Suprapubic skin (tissue), 4 donors: ENCODE measurements around the gene ASCC1. TPM values are rescaled to one million over a fixed set of nuclear protein-coding genes. Genes with fewer than 3 reads are reported as not detected.

Source experiments
- DNase-seq, 2 donors: peaks; one replicate each; pipeline ENCODE4 v3.0.0-alpha.2; 2019; ENCODE audit warnings: low spot score in 2 of 2
- H3K27ac ChIP-seq: fragments of 200-600 bp; sonication (generic); one replicate; pipeline ENCODE4 v1.5.1; 2019
- H3K27me3 ChIP-seq: fragments of 200-600 bp; sonication (generic); one replicate; pipeline ENCODE4 v1.5.1; 2019
- H3K36me3 ChIP-seq: fragments of 200-600 bp; sonication (generic); one replicate; pipeline ENCODE4 v1.5.1; 2019
- H3K4me1 ChIP-seq: fragments of 200-600 bp; sonication (generic); one replicate; pipeline ENCODE4 v1.5.1; 2019
- H3K4me3 ChIP-seq: fragments of 200-600 bp; sonication (generic); one replicate; pipeline ENCODE4 v1.5.1; 2019; ENCODE audit warnings: mild to moderate bottlenecking
- H3K9me3 ChIP-seq: fragments of 200-600 bp; sonication (generic); one replicate; pipeline ENCODE4 v1.5.1; 2019
- EP300 ChIP-seq: sonication (generic); formaldehyde crosslinking; IDR thresholded peaks from one replicate; pipeline ENCODE4 v1.6.1; 2017; ENCODE audit warnings: antibody characterized with exemption
- POLR2A ChIP-seq, 2 donors: fragments of 450-650 bp; IDR thresholded peaks; one replicate each; pipeline ENCODE4 v1.6.1; 2017; ENCODE audit warnings: antibody characterized with exemption in 2 of 2, mild to moderate bottlenecking in 2 of 2, moderate library complexity in 2 of 2
- POLR2AphosphoS5 ChIP-seq, 3 donors: sonication (generic); formaldehyde crosslinking; IDR thresholded peaks; one replicate each; pipeline ENCODE4 v1.6.1; 2017; ENCODE audit warnings: antibody characterized with exemption in 3 of 3
- WGBS: methylation state at CpG from one replicate; pipeline ENCODE4 v1.1.5; 2018; 5-methylcytosine and 5-hydroxymethylcytosine counted together
- total RNA-seq, 4 donors: library from RNA; depleted of rRNA; stranded (reverse); fragments of >200 nt; gene quantifications; one replicate each; pipeline ENCODE4 v1.1.0, GENCODE V29; 2016
- TF ChIP-seq, protein P1 (sequence below), 2 donors: fragments of 200-600 bp in 1 of 2; fragments of 450-650 bp in 1 of 2; sonication (generic) in 1 of 2; IDR thresholded peaks; one replicate each; pipeline ENCODE4 v1.5.1; 2016 to 2019; ENCODE audit warnings: antibody characterized with exemption in 2 of 2, mild to moderate bottlenecking in 1 of 2, moderate library complexity in 1 of 2

Gene ASCC1
- total RNA-seq, 4 donors from 2014 or later, result 20.2 to 31.7 (median 21.2) TPM

- TF ChIP-seq POLR2AphosphoS5 (IDR thresholded peaks at IDR 0.05) (no peak), POLR2A (IDR thresholded peaks at IDR 0.05) (no peak)
- TF ChIP-seq, protein P1, sequence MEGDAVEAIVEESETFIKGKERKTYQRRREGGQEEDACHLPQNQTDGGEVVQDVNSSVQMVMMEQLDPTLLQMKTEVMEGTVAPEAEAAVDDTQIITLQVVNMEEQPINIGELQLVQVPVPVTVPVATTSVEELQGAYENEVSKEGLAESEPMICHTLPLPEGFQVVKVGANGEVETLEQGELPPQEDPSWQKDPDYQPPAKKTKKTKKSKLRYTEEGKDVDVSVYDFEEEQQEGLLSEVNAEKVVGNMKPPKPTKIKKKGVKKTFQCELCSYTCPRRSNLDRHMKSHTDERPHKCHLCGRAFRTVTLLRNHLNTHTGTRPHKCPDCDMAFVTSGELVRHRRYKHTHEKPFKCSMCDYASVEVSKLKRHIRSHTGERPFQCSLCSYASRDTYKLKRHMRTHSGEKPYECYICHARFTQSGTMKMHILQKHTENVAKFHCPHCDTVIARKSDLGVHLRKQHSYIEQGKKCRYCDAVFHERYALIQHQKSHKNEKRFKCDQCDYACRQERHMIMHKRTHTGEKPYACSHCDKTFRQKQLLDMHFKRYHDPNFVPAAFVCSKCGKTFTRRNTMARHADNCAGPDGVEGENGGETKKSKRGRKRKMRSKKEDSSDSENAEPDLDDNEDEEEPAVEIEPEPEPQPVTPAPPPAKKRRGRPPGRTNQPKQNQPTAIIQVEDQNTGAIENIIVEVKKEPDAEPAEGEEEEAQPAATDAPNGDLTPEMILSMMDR (IDR thresholded peaks at IDR 0.05), result no peak
- DNase-seq, result no peak
- H3K27me3 ChIP-seq, result no peaks in the 10 kb centered on the region
- no peak overlapping the region for H3K27ac ChIP-seq
- WGBS, result 98% methylated on average over 2 of the region's 2 CpGs
- H3K4me3 ChIP-seq, result no peak overlapping the region
- no peaks in the 10 kb centered on the region for H3K4me1 ChIP-seq
- H3K36me3 ChIP-seq, result peaks cover 20% of the 10 kb centered on the region
- H3K9me3 ChIP-seq, result no peaks in the 10 kb centered on the region
These were observed 38.6 kb downstream of the ASCC1 start for GRCh38 chr10:72177454-72177853.

DNA sequence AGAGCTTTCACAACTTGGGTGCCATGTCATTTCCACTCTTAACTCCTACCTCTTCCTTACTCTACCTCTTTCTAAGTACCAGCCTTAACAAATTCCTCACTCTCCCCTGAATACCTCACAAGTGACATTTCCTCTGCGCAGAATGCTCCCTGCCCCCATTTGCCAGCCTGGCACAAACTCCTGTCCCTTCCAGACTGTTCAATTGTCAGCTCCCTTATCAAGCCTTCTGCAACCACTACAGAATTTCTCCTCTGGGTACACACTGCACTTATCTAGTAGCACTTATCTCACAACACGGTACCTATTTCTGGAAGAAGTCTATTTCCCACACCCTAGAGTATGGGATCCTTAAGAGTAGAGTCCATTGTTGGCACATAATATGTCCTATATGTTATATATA, 39.4 kb downstream of the ASCC1 start:
- no peak overlapping the region for H3K4me3 ChIP-seq
- H3K27me3 ChIP-seq, result no peaks in the 10 kb centered on the region
- no peak for DNase-seq
- H3K9me3 ChIP-seq, result no peaks in the 10 kb centered on the region
- 91% methylated on average over 2 of the region's 2 CpGs for WGBS
- TF ChIP-seq POLR2A (IDR thresholded peaks at IDR 0.05), result no peak
- peaks cover 13% of the 10 kb centered on the region for H3K36me3 ChIP-seq
- H3K27ac ChIP-seq, result no peak overlapping the region
- H3K4me1 ChIP-seq, result no peaks in the 10 kb centered on the region

- no peak for DNase-seq
These were observed 40.9 kb downstream of the ASCC1 start for GRCh38 chr10:72175149-72175548.

DNA sequence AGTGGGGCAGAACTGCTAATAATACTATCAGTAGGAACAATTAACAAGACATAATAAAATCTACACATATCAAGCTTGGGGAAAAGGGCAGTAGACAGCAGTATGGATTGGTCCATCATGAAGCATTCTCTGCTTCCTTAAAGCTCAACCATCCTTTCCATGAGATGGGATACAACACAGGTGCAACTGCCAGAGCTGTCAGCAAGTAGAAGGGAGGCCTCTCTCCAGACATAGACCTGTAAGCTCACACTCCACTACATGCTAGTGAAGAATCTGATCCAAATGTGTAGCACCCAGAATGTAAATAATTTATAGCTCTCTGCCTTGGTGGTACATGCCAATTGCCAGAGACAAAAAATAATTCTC, 41.8 kb downstream of the ASCC1 start:
- peaks cover 4% of the 10 kb centered on the region for H3K4me1 ChIP-seq
- TF ChIP-seq POLR2AphosphoS5 (IDR thresholded peaks at IDR 0.05) (no peak), EP300 (no peak), POLR2A (IDR thresholded peaks at IDR 0.05) (no peak)
- TF ChIP-seq, protein P1 (IDR thresholded peaks at IDR 0.05), result no peak
- H3K36me3 ChIP-seq, result peaks cover 13% of the 10 kb centered on the region
- DNase-seq, result no peak
- no peaks in the 10 kb centered on the region for H3K9me3 ChIP-seq
- H3K27me3 ChIP-seq, result no peaks in the 10 kb centered on the region
- no peak overlapping the region for H3K27ac ChIP-seq
- no peak overlapping the region for H3K4me3 ChIP-seq

More at GRCh38 chr10:72175149-72175548, 40.9 kb downstream of the ASCC1 start:
- peaks cover 12% of the 10 kb centered on the region for H3K36me3 ChIP-seq
- peaks cover 4% of the 10 kb centered on the region for H3K4me1 ChIP-seq
- H3K27ac ChIP-seq, result no peak overlapping the region
- H3K27me3 ChIP-seq, result no peaks in the 10 kb centered on the region
- H3K9me3 ChIP-seq, result no peaks in the 10 kb centered on the region
- no peak overlapping the region for H3K4me3 ChIP-seq
- TF ChIP-seq POLR2A (IDR thresholded peaks at IDR 0.05) (no peak), EP300 (no peak), POLR2AphosphoS5 (IDR thresholded peaks at IDR 0.05) (no peak)
- TF ChIP-seq, protein P1 (IDR thresholded peaks at IDR 0.05), result no peak
- 51% methylated on average over 1 of the region's 1 CpG for WGBS

- TF ChIP-seq, protein P1 (IDR thresholded peaks at IDR 0.05), result no peak
- TF ChIP-seq EP300 (no peak), POLR2AphosphoS5 (IDR thresholded peaks at IDR 0.05) (no peak), POLR2A (IDR thresholded peaks at IDR 0.05) (no peak)
- 85% methylated on average over 7 of the region's 7 CpGs for WGBS
- DNase-seq, result no peak
- H3K27me3 ChIP-seq, result no peaks in the 10 kb centered on the region
- peaks cover 17% of the 10 kb centered on the region for H3K36me3 ChIP-seq
- H3K9me3 ChIP-seq, result no peaks in the 10 kb centered on the region
- peaks cover 4% of the 10 kb centered on the region for H3K4me1 ChIP-seq
- no peak overlapping the region for H3K4me3 ChIP-seq
- no peak overlapping the region for H3K27ac ChIP-seq
These were observed 42.3 kb downstream of the ASCC1 start for GRCh38 chr10:72173619-72174296.

GRCh38 chr10:72173262-72173618, 42.8 kb downstream of the ASCC1 start:
- Histone ChIP-seq H3K36me3 (peaks cover 14% of the 10 kb centered on the region), H3K4me1 (peaks cover 4% of the 10 kb centered on the region), H3K4me3 (no peak overlapping the region), H3K27ac (no peak overlapping the region), H3K9me3 (no peaks in the 10 kb centered on the region), H3K27me3 (no peaks in the 10 kb centered on the region)
- TF ChIP-seq EP300 (no peak), POLR2AphosphoS5 (IDR thresholded peaks at IDR 0.05) (no peak), POLR2A (IDR thresholded peaks at IDR 0.05) (no peak)
- TF ChIP-seq, protein P1 (IDR thresholded peaks at IDR 0.05), result no peak
- DNase-seq, result no peak
- 96% methylated on average over 3 of the region's 3 CpGs for WGBS
